Colonic mucosa (tissue), 4 donors: Measurements from ENCODE around the gene CHRNA10. TPM values are rescaled to one million over a fixed set of nuclear protein-coding genes. Genes with fewer than 3 reads are reported as not detected.

Source experiments
- DNase-seq: peaks from one replicate; pipeline ENCODE4 v3.0.0-alpha.2; 2020
- H3K27ac ChIP-seq: fragments of 200-600 bp; one replicate; pipeline ENCODE4 v1.8.0; 2021
- H3K27me3 ChIP-seq: fragments of 200-600 bp; one replicate; pipeline ENCODE4 v1.8.0; 2021
- H3K36me3 ChIP-seq: fragments of 200-600 bp; one replicate; pipeline ENCODE4 v1.8.0; 2021
- H3K4me1 ChIP-seq: fragments of 200-600 bp; one replicate; pipeline ENCODE4 v1.8.0; 2021; ENCODE audit warnings: mild to moderate bottlenecking
- H3K4me3 ChIP-seq: fragments of 200-600 bp; one replicate; pipeline ENCODE4 v1.8.0; 2021
- H3K9ac ChIP-seq, 2 donors: one replicate each; pipeline ENCODE4 v1.7.0; 2013; ENCODE audit warnings: control low read depth in 2 of 2, low read depth in 2 of 2, low read length in 2 of 2
- H3K9me3 ChIP-seq: fragments of 200-600 bp; one replicate; pipeline ENCODE4 v1.8.0; 2021
- CTCF ChIP-seq: fragments of 200-600 bp; IDR thresholded peaks from one replicate; pipeline ENCODE4 v1.8.0; 2022; ENCODE audit warnings: antibody characterized with exemption, mild to moderate bottlenecking
- intact Hi-C: fragments of 100-400 bp; cut with DNase I; formaldehyde crosslinking; loops from one replicate; pipeline ENCODE4 v1.14.1; 2022
- total RNA-seq, 2 donors: library from RNA; stranded (reverse); fragmentation: NEBNext Ultra II Directional in 1 of 2; extraction: Animal tissue kit (Norgen Biotek cat#: 25700) in 1 of 2; gene quantifications; one replicate each; pipeline ENCODE4 v1.2.1, GENCODE V29; 2021
- donor health status: healthy.
- donor health status: DM: no; HTN: no; CAD: no.
- donor health status: DM: no; HTN: no; CAD: no.

CHRNA10 gene
- total RNA-seq, 2 donors from 2014 or later: 1.4 to 2.4 TPM

- TF ChIP-seq CTCF: no peak
- H3K36me3 ChIP-seq: no peaks in the 10 kb centered on the region
- intact Hi-C loops: no loop called here
- no peak overlapping the region for H3K9ac ChIP-seq
- no peaks in the 10 kb centered on the region for H3K4me1 ChIP-seq
- no peaks in the 10 kb centered on the region for H3K27me3 ChIP-seq
- H3K4me3 ChIP-seq: no peak overlapping the region
- no peaks in the 10 kb centered on the region for H3K9me3 ChIP-seq
- no peak overlapping the region for H3K27ac ChIP-seq
- no peak for DNase-seq
Observed at GRCh38 chr11:3616721-3617460, 54.3 kb downstream of the CHRNA10 start.

GRCh38 chr11:3615998-3616397 lies 55.2 kb downstream of the CHRNA10 start:
- no peak overlapping the region for H3K27ac ChIP-seq
- H3K4me3 ChIP-seq: no peak overlapping the region
- no peaks in the 10 kb centered on the region for H3K27me3 ChIP-seq
- H3K36me3 ChIP-seq: no peaks in the 10 kb centered on the region
- intact Hi-C loops: no loop called here
- TF ChIP-seq CTCF: no peak
- H3K9me3 ChIP-seq: no peaks in the 10 kb centered on the region
- DNase-seq: no peak
- no peak overlapping the region for H3K9ac ChIP-seq
- no peaks in the 10 kb centered on the region for H3K4me1 ChIP-seq

Other genes starting within 250 kb of the CHRNA10 start
- not detected for gene ART5, start 29.4 kb downstream of the CHRNA10 start, total RNA-seq
- not detected for gene ART1, start 26.3 kb downstream of the CHRNA10 start, total RNA-seq
- gene NUP98, start 126.2 kb upstream of the CHRNA10 start, total RNA-seq: 10 to 100 TPM; 59.2 to 76.7 TPM
- gene PGAP2, start 137.2 kb upstream of the CHRNA10 start, total RNA-seq: 10 to 100 TPM; 21.6 to 29.6 TPM
- 10 to 100 TPM; 59.8 to 63.3 TPM for gene RHOG, start 169.6 kb upstream of the CHRNA10 start, total RNA-seq
- 10 to 100 TPM; 39.1 to 56.8 TPM for gene STIM1, start 184.3 kb upstream of the CHRNA10 start, total RNA-seq